Osteoblast (primary cell): ENCODE data around the gene IFT43. TPM values are rescaled to one million over a fixed set of nuclear protein-coding genes. Genes with fewer than 3 reads are reported as not detected.

Experiments used
- DNase-seq: peaks from one replicate; pipeline ENCODE4 v3.0.0; 2011; ENCODE audit warnings: low spot score, mixed read lengths; ENCODE audit not compliant: insufficient read length; ENCODE audit errors: missing footprints
- H2AFZ ChIP-seq: 2 replicates; pipeline ENCODE4 v1.6.0; 2011; ENCODE audit warnings: mild to moderate bottlenecking, low read length
- H3K27ac ChIP-seq: 2 replicates; pipeline ENCODE4 v1.5.1; 2011; ENCODE audit warnings: mild to moderate bottlenecking, low read depth, low read length, moderate library complexity
- H3K27me3 ChIP-seq: 2 replicates; pipeline ENCODE4 v1.6.0; 2012; ENCODE audit warnings: mild to moderate bottlenecking, control low read depth, inconsistent platforms, low read length, moderate library complexity; ENCODE audit not compliant: insufficient read depth
- H3K36me3 ChIP-seq: 2 replicates; pipeline ENCODE4 v1.5.1; 2011; ENCODE audit warnings: mild to moderate bottlenecking, low read length, control low read depth, moderate library complexity; ENCODE audit not compliant: insufficient read depth
- H3K4me1 ChIP-seq: 2 replicates; pipeline ENCODE4 v1.5.1; 2011; ENCODE audit warnings: mild to moderate bottlenecking, low read length, control low read depth, moderate library complexity; ENCODE audit not compliant: insufficient read depth
- H3K4me2 ChIP-seq: 2 replicates; pipeline ENCODE4 v1.6.0; 2011; ENCODE audit warnings: mild to moderate bottlenecking, low read length; ENCODE audit not compliant: insufficient read depth
- H3K4me3 ChIP-seq: fragments of 200-600 bp; sonication (generic); 3 replicates; pipeline ENCODE4 v1.5.1; 2012; ENCODE audit warnings: mild to moderate bottlenecking, low read length, inconsistent platforms; ENCODE audit not compliant: insufficient read depth
- H3K79me2 ChIP-seq: 2 replicates; pipeline ENCODE4 v1.6.0; 2012; ENCODE audit warnings: mild to moderate bottlenecking, low read length, control low read depth, inconsistent platforms; ENCODE audit not compliant: insufficient read depth
- H3K9me3 ChIP-seq: 2 replicates; pipeline ENCODE4 v1.5.1; 2011; ENCODE audit warnings: low read depth, low read length, control low read depth
- H4K20me1 ChIP-seq: 2 replicates; pipeline ENCODE4 v1.6.0; 2012; ENCODE audit warnings: mild to moderate bottlenecking, low read length, control low read depth; ENCODE audit not compliant: insufficient read depth
- CTCF ChIP-seq: IDR thresholded peaks from 2 replicates; pipeline ENCODE4 v1.5.1; 2011; ENCODE audit warnings: mild to moderate bottlenecking, low read depth, low read length, moderate library complexity; ENCODE audit errors: extremely low read depth
- total RNA-seq: library from RNA; depleted of rRNA; stranded (reverse); fragments of >200 nt; gene quantifications from 2 replicates; pipeline ENCODE4 v1.2.3, GENCODE V29; 2012

Gene IFT43
- total RNA-seq, 1 donor = 32.6 TPM

GRCh38 chr14:75969891-75970290 is 15.7 kb upstream of the IFT43 start:
- peaks cover 18% of the 10 kb centered on the region for H3K4me1 ChIP-seq
- H3K4me2 ChIP-seq = no peak overlapping the region
- H3K27me3 ChIP-seq = no peaks in the 10 kb centered on the region
- H3K36me3 ChIP-seq = no peaks in the 10 kb centered on the region
- no peak overlapping the region for H3K27ac ChIP-seq
- no peak for TF ChIP-seq CTCF
- no peaks in the 10 kb centered on the region for H3K79me2 ChIP-seq
- no peak overlapping the region for H2AFZ ChIP-seq
- H4K20me1 ChIP-seq = no peaks in the 10 kb centered on the region
- H3K4me3 ChIP-seq = no peak overlapping the region
- DNase-seq = no peak
- H3K9me3 ChIP-seq = no peaks in the 10 kb centered on the region

- no peak overlapping the region for H3K4me3 ChIP-seq
- H3K36me3 ChIP-seq = no peaks in the 10 kb centered on the region
- no peak overlapping the region for H2AFZ ChIP-seq
- H3K27me3 ChIP-seq = no peaks in the 10 kb centered on the region
- H3K27ac ChIP-seq = no peak overlapping the region
- TF ChIP-seq CTCF = no peak
- H3K4me2 ChIP-seq = no peak overlapping the region
- H3K9me3 ChIP-seq = no peaks in the 10 kb centered on the region
- peaks cover 18% of the 10 kb centered on the region for H3K4me1 ChIP-seq
- no peaks in the 10 kb centered on the region for H3K79me2 ChIP-seq
- no peaks in the 10 kb centered on the region for H4K20me1 ChIP-seq
- no peak for DNase-seq
Observed at GRCh38 chr14:75970989-75971388, 14.6 kb upstream of the IFT43 start.

GRCh38 chr14:75971509-75971908 is 14.1 kb upstream of the IFT43 start:
- H3K4me2 ChIP-seq = no peak overlapping the region
- no peak for TF ChIP-seq CTCF
- no peaks in the 10 kb centered on the region for H3K9me3 ChIP-seq
- no peaks in the 10 kb centered on the region for H4K20me1 ChIP-seq
- H3K79me2 ChIP-seq = no peaks in the 10 kb centered on the region
- DNase-seq = no peak
- no peak overlapping the region for H2AFZ ChIP-seq
- H3K4me1 ChIP-seq = peaks cover 18% of the 10 kb centered on the region
- no peak overlapping the region for H3K27ac ChIP-seq
- H3K36me3 ChIP-seq = no peaks in the 10 kb centered on the region
- H3K4me3 ChIP-seq = no peak overlapping the region
- no peaks in the 10 kb centered on the region for H3K27me3 ChIP-seq

GRCh38 chr14:75972801-75973421 is 12.7 kb upstream of the IFT43 start:
- H3K79me2 ChIP-seq = no peaks in the 10 kb centered on the region
- no peaks in the 10 kb centered on the region for H3K9me3 ChIP-seq
- H4K20me1 ChIP-seq = no peaks in the 10 kb centered on the region
- no peak for DNase-seq
- H3K36me3 ChIP-seq = no peaks in the 10 kb centered on the region
- no peaks in the 10 kb centered on the region for H3K27me3 ChIP-seq
- no peak overlapping the region for H3K4me3 ChIP-seq
- peaks cover 18% of the 10 kb centered on the region for H3K4me1 ChIP-seq
- H3K27ac ChIP-seq = no peak overlapping the region
- TF ChIP-seq CTCF = no peak
- no peak overlapping the region for H3K4me2 ChIP-seq
- no peak overlapping the region for H2AFZ ChIP-seq
